Endothelial cell of umbilical vein (primary cell): ENCODE data around the gene PPM1E.

Experiments used
- CTCF ChIP-seq, 2 donors: IDR thresholded peaks; 1 replicate in 1 of 2; 2 replicates in 1 of 2; pipeline ENCODE4 v1.5.1; 2011; ENCODE audit warnings: low read length in 2 of 2, mild to moderate bottlenecking in 2 of 2, moderate library complexity in 2 of 2, control low read depth in 1 of 2, inconsistent platforms in 1 of 2, low read depth in 1 of 2; ENCODE audit not compliant: insufficient read depth in 1 of 2; ENCODE audit errors: extremely low read depth in 1 of 2
- POLR2A ChIP-seq: IDR thresholded peaks from 2 replicates; pipeline ENCODE4 v1.6.1; 2012; ENCODE audit warnings: low read depth, mild to moderate bottlenecking, control low read depth, low read length

DNA sequence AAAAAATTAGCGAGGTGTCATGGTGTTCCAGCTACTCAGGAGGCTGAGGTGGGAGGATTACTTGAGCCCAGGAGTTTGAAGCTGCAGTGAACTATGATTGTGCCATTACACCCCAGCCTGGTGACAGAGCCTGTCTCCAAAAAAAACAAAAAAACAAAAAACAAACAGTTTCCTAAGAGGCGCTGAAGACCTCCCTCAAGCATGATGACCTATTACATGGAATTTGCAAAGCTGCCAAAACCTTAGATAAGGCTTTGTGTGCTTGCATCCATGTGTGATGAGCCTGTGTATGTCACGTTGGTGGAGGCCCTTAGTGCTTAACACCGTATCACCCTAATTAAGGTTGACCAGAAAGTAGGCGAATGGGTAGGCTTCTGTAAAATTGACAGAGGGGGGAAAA, 143.5 kb downstream of the PPM1E start:
- TF ChIP-seq POLR2A = no peak
- no peak for TF ChIP-seq CTCF (IDR thresholded peaks at IDR 0.05; ENCODE audit: extremely low read depth in 1 of 2, insufficient read depth in 1 of 2, low read depth in 1 of 2, low read length in 2 of 2)
